Measurements from ENCODE around the gene PRKD1. TPM values are rescaled to one million over a fixed set of nuclear protein-coding genes. Genes with fewer than 3 reads are reported as not detected.

PRKD1 gene
- total RNA-seq, 1 experiment from 2014 or later = 2.7 TPM

DNA sequence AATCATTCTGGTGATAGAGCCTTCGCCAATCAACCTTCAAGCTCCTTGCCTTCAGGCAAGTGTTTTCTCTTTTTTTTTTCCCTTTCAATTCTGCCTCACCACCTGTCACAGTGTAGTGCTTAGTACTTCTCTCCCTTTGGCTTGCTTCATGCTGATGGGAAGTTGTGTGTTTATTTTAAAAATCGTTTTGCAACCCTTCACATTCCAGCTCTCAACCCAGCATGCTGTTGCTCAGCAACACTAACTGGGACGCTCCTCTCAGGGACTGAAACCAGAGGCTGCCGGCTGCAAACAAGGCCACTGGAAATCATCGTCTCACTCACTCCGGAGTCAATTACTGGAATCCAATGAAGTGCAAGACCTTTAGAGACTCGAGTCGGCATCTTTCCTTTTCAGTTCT lies 342.7 kb downstream of the PRKD1 start:
- H2AK5ac ChIP-seq (ENCODE audit: insufficient read length, low read length) = no peak overlapping the region
- H3K9me3 Mint-ChIP-seq = no peaks in the 10 kb centered on the region
- H3K4me1 ChIP-seq (ENCODE audit: insufficient read depth, low read length) = no peaks in the 10 kb centered on the region
- no peak overlapping the region for H2BK20ac ChIP-seq (ENCODE audit: low read depth, low read length, poor library complexity, severe bottlenecking)
- H3K4me1 Mint-ChIP-seq = peaks cover 9 to 13% of the 10 kb centered on the region in 2 experiments
- H3K79me1 ChIP-seq (ENCODE audit: insufficient read depth, low read depth, low read length, poor library complexity, severe bottlenecking) = no peaks in the 10 kb centered on the region
- no peak overlapping the region for H3T11ph ChIP-seq (ENCODE audit: low read length)
- no peak overlapping the region for H3K4ac ChIP-seq (ENCODE audit: low read depth, low read length)
- no peak overlapping the region for H2BK120ac ChIP-seq (ENCODE audit: low read depth, low read length, poor library complexity, severe bottlenecking)
- H3K9me3 ChIP-seq (ENCODE audit: control insufficient read depth, low read depth, low read length) = no peaks in the 10 kb centered on the region
- H3K27me3 Mint-ChIP-seq (ENCODE audit: low read depth) = no peaks in the 10 kb centered on the region
- no peak overlapping the region for H3K18ac ChIP-seq (ENCODE audit: insufficient read length, low read depth, low read length)
- no peak overlapping the region for H3K56ac ChIP-seq (ENCODE audit: insufficient read length, low read depth, low read length)
- H2BK15ac ChIP-seq (ENCODE audit: low read depth, low read length) = no peak overlapping the region
- WGBS (ENCODE audit: extremely low coverage, insufficient read length, low lambda C conversion rate) = no CpG with 5 or more reads among the region's 8 CpGs
- no peaks in the 10 kb centered on the region for H3K27me3 ChIP-seq (ENCODE audit: insufficient read depth, low read length)
- no peaks in the 10 kb centered on the region for H3K23me2 ChIP-seq (ENCODE audit: insufficient read length, low read depth, low read length, poor library complexity, severe bottlenecking)
- H3K36me3 Mint-ChIP-seq (ENCODE audit: insufficient read depth in 1 of 3, low read depth in 3 of 3) = no peaks in the 10 kb centered on the region
- H3K27ac Mint-ChIP-seq = peak overlapping the region in 1 of 3 experiments; percentile 4; a peak in 3 of 7 replicates
- H3K9ac ChIP-seq (ENCODE audit: extremely low read depth, insufficient read length, low read length) = no peak overlapping the region
- no peaks in the 10 kb centered on the region for H3K79me2 ChIP-seq (ENCODE audit: insufficient read depth, low read length)
- no peak overlapping the region for H3K23ac ChIP-seq (ENCODE audit: insufficient read length, low read depth, low read length)
- H3K4me3 Mint-ChIP-seq = no peak overlapping the region
- no peak overlapping the region for H4K91ac ChIP-seq (ENCODE audit: insufficient read length, low read depth, low read length)
- H4K5ac ChIP-seq (ENCODE audit: insufficient read length, low read depth, low read length) = no peak overlapping the region
- H3K27ac ChIP-seq (ENCODE audit: insufficient read length, low read depth, low read length) = no peak overlapping the region
- H2BK12ac ChIP-seq (ENCODE audit: insufficient read length, low read depth, low read length) = no peak overlapping the region
- no peak overlapping the region for H2BK5ac ChIP-seq (ENCODE audit: insufficient read length, low read length)
- no peak for TF ChIP-seq CTCF (conservative IDR thresholded peaks at IDR 0.05)
- no peaks in the 10 kb centered on the region for H4K20me1 ChIP-seq (ENCODE audit: control insufficient read depth, insufficient read depth, insufficient read length)
- no peak overlapping the region for H3K14ac ChIP-seq (ENCODE audit: insufficient read depth, low read length)
- peak; percentile 30 for DNase-seq
- no peak overlapping the region for H2AFZ ChIP-seq (ENCODE audit: low read length)
- no peak overlapping the region for H4K8ac ChIP-seq (replicated peaks; ENCODE audit: insufficient read length, low read depth, low read length)
- H3K4me2 ChIP-seq (ENCODE audit: insufficient read depth, insufficient read length, low read length) = no peak overlapping the region
